AG09309 (cell line): Measurements from ENCODE around the gene DIAPH3.
"Not testable (repeated sequence)": the region's sequence is repeated elsewhere in the genome, so short reads cannot be mapped to it uniquely, and the experiment has no call there.

Experiments
- DNase-seq: peaks from one replicate; pipeline ENCODE4 v3.0.0-alpha.2; 2010; ENCODE audit warnings: low read depth
- H3K4me3 ChIP-seq: 2 replicates; pipeline ENCODE4 v1.5.1; 2011; ENCODE audit warnings: mild to moderate bottlenecking, low read depth, low read length, moderate library complexity; ENCODE audit not compliant: control insufficient read depth
- TF ChIP-seq, protein P1 (sequence below): IDR thresholded peaks from 2 replicates; pipeline ENCODE4 v1.5.1; 2011; ENCODE audit warnings: mild to moderate bottlenecking, low read depth, low read length, inconsistent platforms; ENCODE audit not compliant: insufficient read depth, control insufficient read depth; ENCODE audit errors: missing control alignments

Gene DIAPH3

DNA sequence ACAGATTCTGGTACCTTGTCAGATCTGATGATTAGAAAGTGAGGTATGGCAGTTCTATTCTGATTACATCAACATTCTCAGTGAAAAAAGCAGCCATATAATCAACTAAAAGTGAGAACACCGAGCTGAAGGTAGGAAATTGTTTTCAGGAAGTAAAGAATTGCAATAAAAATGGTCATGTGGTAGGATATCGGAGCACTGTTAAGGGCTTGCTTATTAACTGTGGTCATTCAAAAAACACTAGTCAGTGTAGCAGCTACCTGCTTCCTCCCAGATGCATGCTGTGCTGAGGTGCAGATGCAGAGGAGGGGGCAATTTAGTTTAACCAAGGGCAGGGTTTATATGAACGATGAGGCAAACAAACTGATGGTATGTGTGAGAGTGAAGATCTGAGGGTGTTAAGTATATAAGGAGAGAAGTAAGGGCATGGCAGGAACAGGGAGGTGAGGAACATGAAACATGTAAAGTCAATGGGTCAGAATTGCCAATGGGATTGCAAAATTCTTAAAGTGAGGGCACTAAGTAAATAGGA is 111.9 kb downstream of the DIAPH3 start:
- DNase-seq = no peak
- H3K4me3 ChIP-seq = no peak overlapping the region
- TF ChIP-seq, protein P1, sequence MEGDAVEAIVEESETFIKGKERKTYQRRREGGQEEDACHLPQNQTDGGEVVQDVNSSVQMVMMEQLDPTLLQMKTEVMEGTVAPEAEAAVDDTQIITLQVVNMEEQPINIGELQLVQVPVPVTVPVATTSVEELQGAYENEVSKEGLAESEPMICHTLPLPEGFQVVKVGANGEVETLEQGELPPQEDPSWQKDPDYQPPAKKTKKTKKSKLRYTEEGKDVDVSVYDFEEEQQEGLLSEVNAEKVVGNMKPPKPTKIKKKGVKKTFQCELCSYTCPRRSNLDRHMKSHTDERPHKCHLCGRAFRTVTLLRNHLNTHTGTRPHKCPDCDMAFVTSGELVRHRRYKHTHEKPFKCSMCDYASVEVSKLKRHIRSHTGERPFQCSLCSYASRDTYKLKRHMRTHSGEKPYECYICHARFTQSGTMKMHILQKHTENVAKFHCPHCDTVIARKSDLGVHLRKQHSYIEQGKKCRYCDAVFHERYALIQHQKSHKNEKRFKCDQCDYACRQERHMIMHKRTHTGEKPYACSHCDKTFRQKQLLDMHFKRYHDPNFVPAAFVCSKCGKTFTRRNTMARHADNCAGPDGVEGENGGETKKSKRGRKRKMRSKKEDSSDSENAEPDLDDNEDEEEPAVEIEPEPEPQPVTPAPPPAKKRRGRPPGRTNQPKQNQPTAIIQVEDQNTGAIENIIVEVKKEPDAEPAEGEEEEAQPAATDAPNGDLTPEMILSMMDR = no peak

DNA sequence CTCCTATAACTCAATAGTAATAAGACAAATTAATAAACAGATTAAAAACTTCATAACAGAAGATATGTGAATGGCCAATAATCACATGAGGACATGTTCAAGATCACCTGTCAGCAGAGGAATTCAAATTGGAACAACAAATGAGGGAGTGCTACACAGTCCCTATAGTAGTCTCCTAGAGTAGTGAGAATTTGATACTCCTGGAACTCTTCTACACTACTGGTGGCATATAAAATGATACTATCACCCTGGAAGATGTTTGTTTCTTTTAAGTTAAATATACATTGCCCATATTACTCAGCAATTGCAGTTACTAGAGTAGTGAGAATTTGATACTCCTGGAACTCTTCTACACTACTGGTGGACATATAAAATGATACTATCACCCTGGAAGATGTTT is 115.4 kb downstream of the DIAPH3 start:
- H3K4me3 ChIP-seq, DNase-seq: not testable (repeated sequence)

DNA sequence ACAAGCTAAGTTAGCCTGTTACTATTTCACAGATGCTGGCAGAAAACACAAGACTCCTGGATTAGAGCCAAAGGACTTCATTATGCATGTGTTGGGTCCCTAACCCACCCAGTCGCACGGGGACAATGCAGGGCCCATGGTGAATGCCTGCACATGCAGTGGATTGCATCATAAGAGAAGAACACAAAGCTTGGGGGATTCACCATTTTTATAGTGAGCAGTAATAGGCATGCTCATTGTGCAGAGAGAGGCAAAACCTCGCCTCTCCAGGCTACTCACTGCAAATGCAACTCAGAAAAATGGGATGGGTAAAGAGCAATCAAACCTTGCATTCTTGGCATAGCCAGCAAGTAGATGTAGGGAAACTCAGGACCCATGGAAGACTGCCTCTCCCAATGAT is 115.8 kb downstream of the DIAPH3 start:
- no peak overlapping the region for H3K4me3 ChIP-seq
- TF ChIP-seq, protein P1 = no peak
- no peak for DNase-seq

DNA sequence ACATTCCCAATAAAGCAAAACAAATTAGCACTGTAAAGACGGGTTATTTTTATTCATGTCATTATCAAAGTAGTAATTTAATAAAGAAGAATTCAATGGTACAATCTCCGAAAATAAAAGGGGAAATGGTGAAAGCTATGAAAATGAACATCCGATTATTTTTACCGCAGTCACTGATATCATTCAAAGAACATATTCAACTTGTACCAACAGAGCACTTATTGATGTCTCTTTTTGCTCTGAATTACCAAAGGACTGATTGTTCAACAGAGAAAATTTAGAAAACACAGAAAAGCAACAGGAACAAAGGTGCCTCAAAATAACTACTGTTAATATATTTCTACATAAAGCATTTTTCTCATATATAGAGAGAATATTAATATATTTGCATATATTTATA is 119.4 kb downstream of the DIAPH3 start:
- TF ChIP-seq, protein P1 = no peak
- no peak for DNase-seq
- no peak overlapping the region for H3K4me3 ChIP-seq

DNA sequence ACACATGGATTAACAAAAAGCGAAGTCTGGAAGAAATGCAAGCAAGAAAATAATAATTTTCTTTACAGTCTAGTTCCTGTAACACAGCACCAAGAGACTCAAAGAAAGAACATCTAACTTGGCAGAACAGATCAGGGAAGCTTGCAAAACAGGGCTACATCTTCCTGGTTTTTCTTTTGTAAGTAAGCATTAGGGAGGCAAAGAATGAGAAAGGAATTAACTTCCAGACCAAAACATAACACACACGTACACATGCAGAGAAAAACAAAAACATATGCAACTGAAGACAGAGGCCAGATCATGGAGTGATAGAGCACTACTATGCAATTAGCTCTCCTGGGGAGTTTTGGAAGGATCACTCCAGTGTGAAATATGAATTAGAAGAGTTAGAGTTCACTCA is 120.5 kb downstream of the DIAPH3 start:
- H3K4me3 ChIP-seq = no peak overlapping the region
- TF ChIP-seq, protein P1 = no peak
- DNase-seq = no peak

DNA sequence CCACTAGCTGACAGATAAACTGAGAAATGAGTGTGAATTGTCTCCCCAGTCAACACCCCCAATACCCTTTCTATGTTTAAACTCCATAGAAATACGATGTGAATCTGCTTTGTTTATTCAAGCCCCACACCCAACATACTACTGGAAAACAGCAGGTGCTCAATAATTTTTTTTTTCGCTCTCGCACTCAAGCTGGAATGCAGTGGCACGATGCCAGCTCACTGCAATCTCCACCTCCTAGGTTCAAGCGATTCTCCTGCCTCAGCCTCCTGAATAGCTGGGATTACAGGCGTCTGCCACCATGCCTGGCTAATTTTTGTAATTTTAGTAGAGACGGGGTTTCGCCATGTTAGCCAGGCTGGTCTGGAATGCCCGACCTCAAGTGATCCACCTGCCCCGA is 123.1 kb downstream of the DIAPH3 start:
- H3K4me3 ChIP-seq, DNase-seq: not testable (repeated sequence)

DNA sequence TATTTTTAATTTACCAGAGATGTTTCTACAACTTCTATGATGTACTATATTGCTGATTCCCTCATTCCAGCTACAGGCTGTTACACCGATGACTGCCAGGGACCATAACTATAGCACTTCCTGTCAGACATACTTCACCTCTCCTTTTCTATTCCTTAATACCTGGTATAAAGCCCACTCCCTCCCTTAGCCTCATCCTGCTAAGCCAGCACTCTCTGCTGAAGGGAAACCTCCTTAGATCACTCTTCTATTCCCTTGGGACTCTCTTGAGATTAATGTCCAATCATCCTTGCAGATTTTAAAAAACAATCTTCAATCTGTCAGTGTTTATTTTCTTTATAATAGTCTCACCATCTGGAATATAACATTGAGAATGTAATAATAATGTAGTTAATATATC is 127.9 kb downstream of the DIAPH3 start:
- TF ChIP-seq, protein P1 = no peak
- H3K4me3 ChIP-seq = no peak overlapping the region
- no peak for DNase-seq

DNA sequence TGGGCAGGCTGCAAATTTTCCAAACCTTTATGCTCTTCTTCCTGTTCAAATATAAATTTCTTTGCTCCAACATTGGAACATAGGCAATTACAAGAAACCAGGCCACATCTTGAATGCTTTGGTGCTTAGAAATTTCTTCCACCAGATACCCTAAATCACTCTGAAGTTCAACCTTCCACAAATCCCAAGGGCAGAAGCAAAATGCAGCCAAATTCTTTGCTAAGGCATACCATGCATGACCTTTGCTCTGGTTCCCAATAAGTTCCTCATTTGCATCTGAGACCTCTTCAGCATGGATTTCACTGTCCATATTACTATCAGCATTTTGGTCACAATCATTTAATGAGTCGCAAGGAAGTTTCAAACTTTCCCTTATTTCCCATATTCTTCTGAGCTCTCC is 130.9 kb downstream of the DIAPH3 start:
- H3K4me3 ChIP-seq = no peak overlapping the region
- TF ChIP-seq, protein P1 = no peak
- DNase-seq = no peak
